HEK293 (cell line): ENCODE measurements around the gene SPTBN1.

ENCODE experiments used
- CTCF ChIA-PET: fragments of 350-600 bp; formaldehyde crosslinking; extraction: SDS; loops from one replicate; lab custom pipeline; 2021; ENCODE audit warnings: antibody characterized with exemption; lab: Yijun Ruan, JAX
- POLR2A ChIA-PET: fragments of 300-600 bp; formaldehyde crosslinking; extraction: SDS; loops from one replicate; lab custom pipeline; 2020; ENCODE audit warnings: antibody characterized with exemption, inconsistent platforms; lab: Yijun Ruan, JAX
- H3K27ac ChIP-seq: fragments of 200-500 bp; sonication (Bioruptor generic); 2 replicates; pipeline ENCODE4 v1.5.1; 2014; ENCODE audit warnings: low read depth, low read length, control low read depth, inconsistent platforms; ENCODE audit errors: extremely low read depth
- H3K36me3 ChIP-seq, 2 experiments: fragments of 200-500 bp in 1 of 2; sonication (Bioruptor generic) in 1 of 2; 1 replicate in 1 of 2; 2 replicates in 1 of 2; pipeline ENCODE4 v1.5.1; 2014 to 2017; ENCODE audit warnings: inconsistent platforms in 2 of 2, low read length in 2 of 2; ENCODE audit not compliant: control insufficient read depth in 2 of 2, insufficient read depth in 1 of 2
- H3K4me1 ChIP-seq: fragments of 200-500 bp; sonication (Bioruptor generic); 2 replicates; pipeline ENCODE4 v1.5.1; 2014; ENCODE audit warnings: mild to moderate bottlenecking, low read length, inconsistent platforms; ENCODE audit not compliant: control insufficient read depth, insufficient read depth
- H3K4me3 ChIP-seq: 2 replicates; pipeline ENCODE4 v1.5.1; 2011; ENCODE audit warnings: low read depth, mild to moderate bottlenecking, control low read depth, low read length, moderate library complexity
- H3K9me3 ChIP-seq: fragments of 200-500 bp; sonication (Bioruptor generic); 2 replicates; pipeline ENCODE4 v1.5.1; 2014; ENCODE audit warnings: low read depth, low read length, inconsistent platforms; ENCODE audit not compliant: control insufficient read depth, insufficient read depth
- GLI2 ChIP-seq: fragments of 450-650 bp; formaldehyde crosslinking; IDR thresholded peaks from 2 replicates; pipeline ENCODE4; 2017; ENCODE audit warnings: missing biosample characterization, missing genetic modification characterization, low read depth, borderline replicate concordance
- GLI4 ChIP-seq: fragments of 450-650 bp; formaldehyde crosslinking; IDR thresholded peaks from 2 replicates; pipeline ENCODE4 v1.5.1; 2016; ENCODE audit warnings: missing biosample characterization, missing genetic modification characterization
- GLIS1 ChIP-seq: fragments of 450-650 bp; formaldehyde crosslinking; IDR thresholded peaks from 2 replicates; pipeline ENCODE4 v1.5.1; 2016; ENCODE audit warnings: missing biosample characterization, missing genetic modification characterization
- KLF7 ChIP-seq: fragments of 450-650 bp; formaldehyde crosslinking; IDR thresholded peaks from 2 replicates; pipeline ENCODE4 v1.5.1; 2016; ENCODE audit warnings: missing biosample characterization, missing genetic modification characterization, borderline replicate concordance
- KLF8 ChIP-seq: fragments of 450-650 bp; formaldehyde crosslinking; IDR thresholded peaks from 2 replicates; pipeline ENCODE4 v1.5.1; 2016; ENCODE audit warnings: missing biosample characterization, missing genetic modification characterization
- REST ChIP-seq: fragments of 450-650 bp; formaldehyde crosslinking; IDR thresholded peaks from 2 replicates; pipeline ENCODE4 v1.5.1; 2016; ENCODE audit warnings: missing biosample characterization, missing genetic modification characterization
- ZBTB48 ChIP-seq: fragments of 450-650 bp; formaldehyde crosslinking; IDR thresholded peaks from 2 replicates; pipeline ENCODE4 v1.5.1; 2016; ENCODE audit warnings: missing biosample characterization, missing genetic modification characterization
- ZNF140 ChIP-seq: fragments of 450-650 bp; formaldehyde crosslinking; IDR thresholded peaks from 2 replicates; pipeline ENCODE4 v1.5.1; 2016; ENCODE audit warnings: missing biosample characterization, missing genetic modification characterization
- ZNF146 ChIP-seq: fragments of 450-650 bp; formaldehyde crosslinking; IDR thresholded peaks from 2 replicates; pipeline ENCODE4 v1.5.1; 2016; ENCODE audit warnings: missing biosample characterization, missing genetic modification characterization
- ZNF175 ChIP-seq: fragments of 450-650 bp; formaldehyde crosslinking; IDR thresholded peaks from 2 replicates; pipeline ENCODE4 v1.5.1; 2016; ENCODE audit warnings: missing biosample characterization, missing genetic modification characterization
- ZNF23 ChIP-seq: fragments of 450-650 bp; formaldehyde crosslinking; IDR thresholded peaks from 2 replicates; pipeline ENCODE4 v1.5.1; 2016; ENCODE audit warnings: missing biosample characterization, missing genetic modification characterization, borderline replicate concordance
- ZNF302 ChIP-seq: fragments of 450-650 bp; formaldehyde crosslinking; IDR thresholded peaks from 2 replicates; pipeline ENCODE4 v1.5.1; 2016; ENCODE audit warnings: missing biosample characterization, missing genetic modification characterization, low read depth
- ZNF354C ChIP-seq: fragments of 450-650 bp; formaldehyde crosslinking; IDR thresholded peaks from 2 replicates; pipeline ENCODE4 v1.5.1; 2016; ENCODE audit warnings: missing biosample characterization, missing genetic modification characterization, low read depth, borderline replicate concordance
- ZNF366 ChIP-seq: fragments of 450-650 bp; formaldehyde crosslinking; conservative IDR thresholded peaks from 2 replicates; pipeline ENCODE4 v1.5.1; 2016; ENCODE audit warnings: missing biosample characterization, missing genetic modification characterization
- ZNF404 ChIP-seq: fragments of 450-650 bp; formaldehyde crosslinking; IDR thresholded peaks from 2 replicates; pipeline ENCODE4 v1.5.1; 2017; ENCODE audit warnings: missing biosample characterization, missing genetic modification characterization
- ZNF514 ChIP-seq: fragments of 450-650 bp; formaldehyde crosslinking; IDR thresholded peaks from 2 replicates; pipeline ENCODE4 v1.5.1; 2016; ENCODE audit warnings: missing biosample characterization, missing genetic modification characterization
- ZNF596 ChIP-seq: fragments of 450-650 bp; IDR thresholded peaks from 2 replicates; pipeline ENCODE4 v1.5.0; 2018; ENCODE audit warnings: missing biosample characterization, mild to moderate bottlenecking, missing genetic modification characterization, moderate library complexity
- ZNF629 ChIP-seq: fragments of 450-650 bp; formaldehyde crosslinking; IDR thresholded peaks from 2 replicates; pipeline ENCODE4 v1.5.1; 2017; ENCODE audit warnings: missing biosample characterization, missing genetic modification characterization
- ZNF658 ChIP-seq: fragments of 450-650 bp; formaldehyde crosslinking; IDR thresholded peaks from 2 replicates; pipeline ENCODE4; 2016; ENCODE audit warnings: missing biosample characterization, missing genetic modification characterization
- ZNF660 ChIP-seq: fragments of 450-650 bp; IDR thresholded peaks from 2 replicates; pipeline ENCODE4 v1.5.1; 2018; ENCODE audit warnings: missing biosample characterization, mild to moderate bottlenecking, missing genetic modification characterization
- ZSCAN30 ChIP-seq: fragments of 450-650 bp; IDR thresholded peaks from 2 replicates; pipeline ENCODE4 v1.5.1; 2018; ENCODE audit warnings: missing biosample characterization, mild to moderate bottlenecking, missing genetic modification characterization, moderate library complexity
- TF ChIP-seq, protein P1 (sequence below): fragments of 450-650 bp; formaldehyde crosslinking; IDR thresholded peaks from 2 replicates; pipeline ENCODE4 v1.5.1; 2016; ENCODE audit warnings: missing biosample characterization, missing genetic modification characterization, low read depth

SPTBN1 gene

GRCh38 chr2:54432251-54433015 lies 23.7 kb upstream of the SPTBN1 start:
- no peaks in the 10 kb centered on the region for H3K36me3 ChIP-seq

DNA sequence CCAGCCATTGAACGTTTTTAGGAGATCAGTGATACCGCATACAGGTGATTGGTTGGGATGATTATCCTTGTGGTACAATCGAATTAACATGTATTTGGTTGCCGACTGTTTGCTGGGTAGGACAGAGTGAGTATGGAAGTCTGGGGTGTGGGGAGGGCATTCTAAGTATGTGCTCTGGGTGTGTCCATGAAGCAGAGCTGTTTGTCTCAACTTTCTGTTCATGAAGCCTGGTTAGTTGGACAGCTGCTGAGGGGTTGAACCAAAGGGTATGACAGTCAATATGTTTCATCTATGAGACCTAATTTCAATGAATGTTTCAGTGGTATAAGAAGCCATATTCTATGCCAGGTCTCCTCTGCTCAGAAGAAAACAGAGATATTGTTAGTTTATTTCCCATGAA lies 21.9 kb upstream of the SPTBN1 start:
- no peaks in the 10 kb centered on the region for H3K4me1 ChIP-seq
- H3K9me3 ChIP-seq: no peaks in the 10 kb centered on the region
- no peaks in the 10 kb centered on the region for H3K36me3 ChIP-seq
- ChIA-PET POLR2A (interaction anchor here (0.7 kb wide), 1 partner anchor 120 kb away, joined by 3 read pairs; no protein-coding TSS in a partner anchor), CTCF (interaction anchor here (1.0 kb wide), 1 partner anchor 197 kb away, joined by 4 read pairs; no protein-coding TSS in a partner anchor)
- H3K27ac ChIP-seq: no peak overlapping the region
- no peak for TF ChIP-seq REST (tag by site-specific recombination)
- TF ChIP-seq ZNF629 (tag by site-specific recombination): no peak
- TF ChIP-seq GLI4 (tag by site-specific recombination): no peak
- no peak for TF ChIP-seq ZNF514 (tag by site-specific recombination)
- TF ChIP-seq ZNF146: no peak
- H3K4me3 ChIP-seq: no peak overlapping the region

More at GRCh38 chr2:54432251-54433015, 23.7 kb upstream of the SPTBN1 start:
- TF ChIP-seq ZNF23 (tag by site-specific recombination) (no peak), ZNF658 (no peak), ZNF175 (no peak), ZBTB48 (tag by site-specific recombination) (no peak), ZNF354C (tag by site-specific recombination) (no peak), GLI4 (tag by site-specific recombination) (no peak), ZNF404 (tag by site-specific recombination) (no peak), GLI2 (tag by site-specific recombination) (no peak), ZNF596 (tag by site-specific recombination) (no peak)
- H3K4me1 ChIP-seq: no peaks in the 10 kb centered on the region
- H3K27ac ChIP-seq: no peak overlapping the region
- ChIA-PET POLR2A (no interaction called here), CTCF (interaction anchor here (0.5 kb wide), 1 partner anchor 90 kb away, joined by 3 read pairs; no protein-coding TSS in a partner anchor)
- no peaks in the 10 kb centered on the region for H3K9me3 ChIP-seq
- no peak overlapping the region for H3K4me3 ChIP-seq

DNA sequence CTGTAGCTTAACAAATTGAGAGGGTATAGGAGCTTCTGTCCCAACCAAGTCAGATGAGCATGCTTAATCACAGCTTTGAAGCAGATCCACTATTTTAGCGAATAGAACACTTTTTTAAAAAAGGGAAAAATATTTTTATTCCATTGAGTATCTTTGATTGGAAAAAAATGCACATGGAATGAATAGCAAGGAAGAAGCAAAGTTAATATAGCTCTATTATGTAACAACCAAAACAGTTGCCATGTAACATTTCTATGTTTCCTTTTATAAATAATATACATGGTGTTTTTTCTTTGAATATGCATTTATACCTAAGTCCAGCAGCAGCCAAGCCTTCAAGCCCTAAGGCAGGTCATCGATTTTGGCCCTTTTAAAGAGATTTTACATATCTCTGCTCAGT lies 21.4 kb upstream of the SPTBN1 start:
- CTCF ChIA-PET: interaction anchor here (1.0 kb wide), 1 partner anchor 197 kb away, joined by 4 read pairs; no protein-coding TSS in a partner anchor
- TF ChIP-seq ZSCAN30 (tag by site-specific recombination): no peak
- TF ChIP-seq ZNF366 (tag by site-specific recombination): no peak
- no peak for TF ChIP-seq KLF7 (tag by site-specific recombination)
- TF ChIP-seq, protein P1, sequence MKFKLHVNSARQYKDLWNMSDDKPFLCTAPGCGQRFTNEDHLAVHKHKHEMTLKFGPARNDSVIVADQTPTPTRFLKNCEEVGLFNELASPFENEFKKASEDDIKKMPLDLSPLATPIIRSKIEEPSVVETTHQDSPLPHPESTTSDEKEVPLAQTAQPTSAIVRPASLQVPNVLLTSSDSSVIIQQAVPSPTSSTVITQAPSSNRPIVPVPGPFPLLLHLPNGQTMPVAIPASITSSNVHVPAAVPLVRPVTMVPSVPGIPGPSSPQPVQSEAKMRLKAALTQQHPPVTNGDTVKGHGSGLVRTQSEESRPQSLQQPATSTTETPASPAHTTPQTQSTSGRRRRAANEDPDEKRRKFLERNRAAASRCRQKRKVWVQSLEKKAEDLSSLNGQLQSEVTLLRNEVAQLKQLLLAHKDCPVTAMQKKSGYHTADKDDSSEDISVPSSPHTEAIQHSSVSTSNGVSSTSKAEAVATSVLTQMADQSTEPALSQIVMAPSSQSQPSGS (tag by site-specific recombination): no peak
- no peak for TF ChIP-seq ZNF140
- no peak for TF ChIP-seq GLIS1
- TF ChIP-seq KLF8 (tag by site-specific recombination): no peak
- TF ChIP-seq ZNF660 (tag by site-specific recombination): no peak
- no peak for TF ChIP-seq REST (tag by site-specific recombination)
- no peak for TF ChIP-seq ZNF302 (tag by site-specific recombination)
- TF ChIP-seq, all 188 proteins: peak for 0
- no peak overlapping the region for H3K4me3 ChIP-seq
- H3K4me1 ChIP-seq: no peaks in the 10 kb centered on the region
- POLR2A ChIA-PET: no interaction called here
- no peaks in the 10 kb centered on the region for H3K9me3 ChIP-seq
- no peak overlapping the region for H3K27ac ChIP-seq
- no peaks in the 10 kb centered on the region for H3K36me3 ChIP-seq
